ENCODE measurements around the gene MSX1.
"Not testable (repeated sequence)": the region's sequence is repeated elsewhere in the genome, so short reads cannot be mapped to it uniquely, and the experiment has no call there.

MSX1 gene

GRCh38 chr4:4859325-4859798, at the start of gene MSX1:
Gene MSX1 (plus strand): TSS chr4:4859665. CDS start chr4:4859900, 235 bp downstream.
- peak in 1 of 2 donors; percentile 23 for DNase-seq (ENCODE audit: low read depth in 2 of 2)

DNA sequence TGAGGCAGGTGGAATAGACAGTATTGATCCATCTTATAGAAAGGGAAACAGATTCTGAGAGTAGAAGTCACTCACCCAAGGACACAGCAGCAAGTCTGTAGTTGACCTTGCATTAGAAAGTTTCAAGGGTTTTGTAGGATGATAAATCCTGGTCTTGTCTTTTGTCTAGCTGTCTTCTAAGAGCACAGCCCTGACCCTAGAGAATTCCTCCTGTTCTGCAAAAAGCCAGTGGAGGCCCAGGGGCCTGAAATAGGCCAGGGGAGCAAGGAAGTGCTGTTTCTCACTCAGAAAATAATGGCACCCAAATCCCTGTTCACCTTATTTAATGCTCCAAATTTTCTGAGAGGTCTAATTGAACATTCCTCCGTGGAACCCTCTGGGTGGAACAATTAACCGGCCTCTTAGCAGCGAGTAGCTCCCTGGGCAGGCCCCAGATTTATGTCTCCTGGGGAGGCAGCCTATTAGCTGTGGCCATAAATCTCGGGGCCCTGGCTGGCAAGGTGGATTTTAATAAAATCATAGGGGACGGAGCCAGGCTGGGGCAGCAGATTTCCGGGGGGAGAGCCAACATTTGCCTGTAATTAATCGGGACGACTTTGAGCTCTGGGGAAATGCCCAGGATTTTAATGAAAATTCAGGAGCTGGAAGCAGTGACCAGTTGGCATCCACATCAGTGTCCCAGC, 49.2 kb upstream of the MSX1 start:
- DNase-seq (ENCODE audit: low read depth in 2 of 2): no peak

- DNase-seq (ENCODE audit: low read depth in 2 of 2): no peak
Measured at GRCh38 chr4:4810778-4811177, 48.7 kb upstream of the MSX1 start.

DNA sequence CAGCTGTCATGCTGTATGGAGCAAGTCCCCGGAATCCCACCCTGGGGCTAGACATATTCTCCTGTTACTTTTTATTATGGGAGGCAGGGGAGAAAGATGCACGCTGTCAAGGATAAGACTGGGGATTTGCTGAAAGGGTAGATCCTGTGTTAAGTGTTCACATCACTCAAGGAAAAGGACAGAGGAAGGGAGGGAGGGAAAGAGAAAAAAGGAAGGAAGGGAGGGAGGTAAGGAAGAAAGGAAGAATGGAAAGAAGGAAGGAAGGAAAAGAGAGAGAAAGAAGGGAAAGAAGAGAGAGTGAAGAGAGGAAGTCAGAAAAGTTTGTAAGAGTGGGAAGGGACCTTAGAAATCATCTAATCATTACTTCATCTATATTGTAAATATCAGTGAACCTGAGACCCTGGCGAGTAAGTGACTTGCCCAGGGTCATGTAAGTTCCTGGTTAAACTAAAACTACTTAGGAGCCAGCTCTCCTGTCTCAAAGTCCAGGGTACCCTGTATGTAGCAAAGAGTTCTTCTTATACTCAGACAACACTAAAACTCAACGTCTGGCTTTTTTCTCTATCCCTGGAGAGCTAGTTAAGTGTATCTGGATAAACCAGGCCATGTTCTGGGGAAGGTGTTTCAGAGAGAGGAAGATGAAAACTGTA, 47.2 kb upstream of the MSX1 start:
- DNase-seq (ENCODE audit: low read depth in 2 of 2): no peak

GRCh38 chr4:4818415-4819212, 40.9 kb upstream of the MSX1 start:
- no peak for DNase-seq (ENCODE audit: low read depth in 2 of 2)

GRCh38 chr4:4819213-4819606, 40.3 kb upstream of the MSX1 start:
- no peak for DNase-seq (ENCODE audit: low read depth in 2 of 2)

DNA sequence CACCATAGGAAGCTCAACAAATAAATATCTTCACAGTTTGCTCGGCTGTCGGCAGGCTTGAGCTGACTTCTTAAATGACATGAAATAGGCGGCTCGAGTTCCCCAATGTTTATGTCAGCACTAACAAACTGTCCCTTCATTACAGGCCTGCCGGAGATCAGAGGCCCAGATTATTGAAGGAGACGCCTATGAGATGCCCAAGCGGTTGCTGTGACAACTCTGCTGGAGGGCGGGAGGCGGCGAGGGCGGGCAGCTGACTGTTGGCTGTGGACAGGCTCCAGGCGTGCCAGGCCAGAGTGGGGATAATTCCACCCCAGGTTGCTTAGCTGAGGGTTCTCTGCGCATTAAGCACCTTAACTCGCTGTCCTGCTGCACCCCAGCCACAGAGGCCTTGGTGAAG, 39.2 kb upstream of the MSX1 start:
- DNase-seq (ENCODE audit: low read depth in 2 of 2): no peak

DNA sequence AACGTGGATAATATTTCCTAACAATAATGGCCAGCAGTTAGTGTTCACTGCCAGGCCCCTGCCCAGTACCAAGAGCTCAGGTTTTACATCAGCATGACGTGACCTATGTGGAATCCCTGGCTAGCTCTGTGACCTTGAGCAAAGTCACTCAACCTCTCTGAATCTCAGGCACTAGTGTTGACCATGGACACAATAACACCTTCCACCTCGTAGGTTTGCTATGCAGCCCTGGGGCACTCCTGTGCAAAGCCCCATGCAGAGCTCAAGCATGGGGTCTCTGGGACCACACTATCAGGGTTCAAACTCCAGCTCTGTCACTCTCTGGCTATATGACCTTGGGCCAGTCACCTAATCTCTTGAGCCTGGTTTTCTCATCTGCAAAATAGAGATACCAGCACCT, 38.7 kb upstream of the MSX1 start:
- DNase-seq (ENCODE audit: low read depth in 2 of 2): no peak

- no peak for DNase-seq (ENCODE audit: low read depth in 2 of 2)
Measured at GRCh38 chr4:4821577-4821976, 37.9 kb upstream of the MSX1 start.

GRCh38 chr4:4822286-4822685, 37.2 kb upstream of the MSX1 start:
- not testable (repeated sequence) for DNase-seq (ENCODE audit: low read depth in 2 of 2)

DNA sequence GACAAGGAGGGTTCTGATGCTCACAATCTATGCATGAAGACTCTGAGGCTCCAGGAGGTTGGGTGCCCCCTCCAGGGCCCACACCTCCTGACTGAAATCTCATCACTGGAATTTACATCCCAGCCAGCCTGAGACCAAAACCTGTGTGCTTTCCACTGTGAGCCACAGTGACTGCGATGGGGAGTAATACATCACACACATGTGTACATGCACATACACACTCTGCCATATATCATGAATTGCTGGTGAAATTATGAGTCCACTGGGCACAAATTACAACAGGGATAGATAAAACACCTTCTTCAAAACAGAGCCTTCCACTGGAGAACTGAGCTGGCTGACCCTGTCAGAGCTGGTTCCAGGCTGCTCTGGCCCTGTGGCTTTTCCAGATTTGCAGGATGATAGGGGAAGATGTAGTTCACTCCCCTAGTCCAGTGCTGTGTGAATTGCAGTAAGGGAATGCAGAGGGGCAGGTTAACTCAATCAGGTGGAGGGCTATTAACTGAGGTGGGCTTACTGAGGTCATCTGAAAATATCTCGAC, 35.8 kb upstream of the MSX1 start:
- no peak for DNase-seq (ENCODE audit: low read depth in 2 of 2)

DNA sequence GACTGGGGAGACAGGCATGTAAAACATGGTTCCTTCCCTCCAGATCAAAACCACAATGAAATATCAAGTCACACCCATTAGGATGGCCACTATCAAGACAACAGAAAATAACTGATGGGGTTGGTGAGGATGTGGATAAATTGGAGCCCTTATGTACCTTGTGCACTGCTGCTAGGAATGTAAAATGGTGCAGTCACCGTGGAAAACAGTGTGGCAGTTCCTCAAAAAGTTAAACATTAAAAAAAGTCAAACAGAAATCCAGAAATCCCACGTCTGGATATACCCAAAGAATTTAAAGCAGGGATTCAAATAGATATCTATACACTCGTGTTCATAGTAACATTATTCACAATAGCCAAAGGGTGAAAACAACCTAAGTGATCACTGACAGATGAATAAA, 35.2 kb upstream of the MSX1 start:
- no peak for DNase-seq (ENCODE audit: low read depth in 2 of 2)

DNA sequence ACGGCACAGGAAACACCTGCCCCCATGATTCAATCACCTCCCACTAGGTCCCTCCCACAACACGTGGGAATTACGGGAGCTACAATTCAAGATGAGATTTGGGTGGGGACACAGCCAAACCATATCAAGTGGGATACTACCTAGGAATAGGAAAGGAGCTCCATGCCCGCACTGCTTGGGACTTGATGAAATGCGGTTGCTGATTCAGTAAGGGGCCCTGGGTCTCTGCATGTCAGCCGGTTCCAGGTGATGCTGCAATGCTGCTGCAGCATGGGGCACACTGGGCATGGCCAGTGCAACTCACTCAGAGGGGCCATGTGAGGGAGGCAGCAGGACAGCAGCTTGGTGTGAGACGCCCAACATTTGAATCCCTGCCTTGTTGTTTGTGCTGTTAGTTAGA, 34.0 kb upstream of the MSX1 start:
- DNase-seq (ENCODE audit: low read depth in 2 of 2): no peak

DNA sequence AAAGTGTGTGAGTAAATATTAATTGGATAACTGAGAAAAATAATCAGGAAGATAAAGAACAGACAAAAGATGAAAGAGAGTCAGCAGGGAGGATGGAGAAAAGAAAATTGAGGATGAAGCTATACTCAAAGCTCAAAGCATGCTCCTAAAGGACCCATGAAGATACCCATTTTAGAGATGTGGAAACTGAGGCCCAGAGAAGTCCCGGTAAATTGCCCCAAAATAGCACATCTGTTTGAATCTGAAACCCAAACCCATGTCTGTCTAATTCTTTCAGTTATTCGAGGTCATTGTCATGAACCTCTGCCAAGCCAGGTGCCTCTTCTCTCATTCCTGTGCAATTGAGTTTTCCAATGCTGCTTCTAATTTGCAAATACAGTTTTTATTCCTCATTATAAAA, 29.6 kb upstream of the MSX1 start:
- no peak for DNase-seq (ENCODE audit: low read depth in 2 of 2)

GRCh38 chr4:4831266-4831665, 28.2 kb upstream of the MSX1 start:
- DNase-seq (ENCODE audit: low read depth in 2 of 2): no peak

DNA sequence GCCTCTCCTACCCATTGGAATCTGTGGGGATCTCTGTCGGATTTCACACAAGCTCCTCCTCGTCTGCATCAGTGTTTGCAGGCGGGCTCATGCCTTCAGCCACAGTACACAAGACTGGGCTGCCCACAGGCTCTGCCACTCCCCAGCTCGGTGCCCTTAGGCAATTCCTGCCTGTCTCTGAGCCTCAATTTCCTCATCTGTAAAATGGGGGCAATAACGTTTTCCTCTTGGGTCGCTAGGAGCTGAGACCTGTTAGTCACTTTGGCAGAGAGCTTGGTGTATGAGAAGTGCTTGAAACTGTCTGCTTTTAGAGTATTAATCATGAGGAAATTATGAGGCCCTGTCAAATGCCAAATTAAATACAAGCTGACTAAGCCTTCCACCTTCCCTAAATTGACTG, 27.6 kb upstream of the MSX1 start:
- DNase-seq (ENCODE audit: low read depth in 2 of 2): no peak

DNA sequence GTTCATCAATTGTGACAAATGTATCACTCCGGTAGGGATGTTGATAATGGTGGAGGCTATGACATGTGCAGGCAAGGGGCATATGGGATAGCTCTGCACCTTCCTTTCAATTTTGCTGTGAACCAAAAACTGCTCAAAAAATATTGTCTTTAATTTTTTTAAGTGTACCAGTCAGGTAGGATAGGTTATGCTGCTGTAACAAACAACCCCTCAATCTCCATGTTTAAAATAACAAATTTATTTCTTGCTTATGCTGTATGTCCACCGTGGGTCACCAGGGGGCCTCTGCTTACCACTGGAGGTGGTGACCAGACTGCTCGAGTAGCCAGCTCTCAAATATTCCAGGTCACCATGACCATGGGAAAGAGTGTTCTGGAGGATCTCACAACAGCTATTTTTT, 23.4 kb upstream of the MSX1 start:
- DNase-seq (ENCODE audit: low read depth in 2 of 2): no peak

- DNase-seq (ENCODE audit: low read depth in 2 of 2): no peak
Measured at GRCh38 chr4:4837316-4837715, 22.1 kb upstream of the MSX1 start.

DNA sequence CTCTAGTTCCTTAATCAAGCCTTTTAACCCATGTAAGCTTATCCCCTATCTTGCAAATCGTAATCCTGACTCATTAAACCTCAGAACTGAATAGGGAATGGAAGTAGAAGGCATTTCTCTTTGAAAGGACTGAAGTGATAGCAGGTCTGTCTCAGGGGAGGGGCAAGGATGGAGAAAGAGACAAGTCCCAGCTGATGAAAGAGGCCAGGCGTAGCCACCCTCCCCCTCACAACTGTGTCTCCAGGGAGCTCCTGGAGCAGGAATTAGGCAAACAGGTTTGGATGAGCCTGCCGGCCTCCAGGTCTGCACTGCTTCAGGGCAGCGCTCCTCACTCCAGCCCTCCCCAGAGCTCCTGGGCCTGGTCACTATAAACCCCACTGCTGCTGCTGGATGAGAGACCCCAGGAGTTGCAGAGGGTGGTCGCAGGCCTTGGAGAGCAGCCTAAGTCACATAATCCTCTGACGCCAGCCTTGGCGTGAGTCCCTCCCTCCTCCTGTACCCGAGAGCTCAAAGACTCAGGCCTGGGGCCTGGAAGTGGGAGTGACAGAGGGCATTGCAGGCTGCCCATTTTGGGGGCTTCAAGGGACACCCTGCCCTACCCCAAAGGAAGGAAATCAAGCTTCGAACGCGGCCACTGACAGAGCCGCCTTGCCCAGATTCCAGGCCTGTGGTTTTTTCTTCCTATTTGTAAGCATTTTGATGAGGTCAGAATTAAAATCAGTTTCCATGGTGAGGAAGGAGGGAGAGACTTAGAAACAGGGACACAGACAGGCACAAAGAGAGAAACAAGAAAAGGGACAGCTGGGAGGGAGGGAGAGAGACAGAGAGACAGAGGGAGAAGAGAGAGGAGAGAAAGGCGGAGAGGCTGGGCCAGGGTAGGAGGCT, 21.2 kb upstream of the MSX1 start:
- DNase-seq (ENCODE audit: low read depth in 2 of 2): no peak

- no peak for DNase-seq (ENCODE audit: low read depth in 2 of 2)
Measured at GRCh38 chr4:4838936-4839810, 20.3 kb upstream of the MSX1 start.

DNA sequence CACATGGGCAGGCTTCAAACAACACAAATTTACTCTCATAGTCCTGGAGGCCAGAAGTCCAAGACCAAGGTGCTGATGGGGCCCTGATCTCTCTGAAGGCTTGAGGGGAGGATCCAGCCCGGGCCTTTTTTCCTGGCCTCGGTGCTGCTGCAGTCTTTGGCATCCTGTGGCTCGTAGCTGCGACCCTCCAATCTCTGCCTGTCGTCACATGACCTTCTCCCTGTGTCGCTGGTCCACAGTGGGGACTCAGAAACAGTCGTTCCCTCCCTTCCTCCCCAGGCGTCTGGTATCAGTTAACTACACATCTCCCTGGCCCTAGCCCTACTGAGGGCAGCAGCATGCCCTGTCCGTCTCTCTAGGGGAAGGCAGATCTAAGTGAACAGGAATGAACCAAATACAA, 19.1 kb upstream of the MSX1 start:
- DNase-seq (ENCODE audit: low read depth in 2 of 2): no peak

Data from stimulated activated CD8-positive, alpha-beta memory T cell treated with anti-CD3 and anti-CD28 coated beads, Interleukin-7, amount 100 ng/mL, for 4 hours (primary cell).